NCI-H1105 treated with DMSO at 0.1 percent for 48 hours (cell line): ENCODE measurements around the gene HSF5.
"Not testable (repeated sequence)": the region's sequence is repeated elsewhere in the genome, so short reads cannot be mapped to it uniquely, and the experiment has no call there.

Experiments
- DNase-seq: peaks from one replicate; lab custom pipeline; 2025; lab: John Stamatoyannopoulos, UW

HSF5 gene

DNA sequence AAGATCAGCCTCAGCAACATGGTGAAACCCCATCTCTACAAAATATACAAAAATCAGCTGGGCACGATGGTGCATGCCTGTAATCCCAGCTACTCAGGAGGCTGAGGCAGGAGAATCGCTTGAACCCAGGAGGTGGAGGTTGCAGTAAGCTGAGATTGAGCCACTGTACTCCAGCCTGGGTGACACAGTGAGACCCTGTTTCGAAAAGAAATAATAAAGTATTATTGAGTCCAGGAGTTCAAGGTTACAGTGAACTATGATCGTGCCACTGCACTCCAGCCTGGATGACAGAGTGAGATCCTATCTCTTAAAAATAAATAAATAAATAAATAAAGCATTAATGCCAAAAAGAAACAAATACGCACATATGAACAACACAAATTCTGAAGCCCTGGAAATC lies 6.4 kb downstream of the HSF5 start:
- DNase-seq: not testable (repeated sequence)

DNA sequence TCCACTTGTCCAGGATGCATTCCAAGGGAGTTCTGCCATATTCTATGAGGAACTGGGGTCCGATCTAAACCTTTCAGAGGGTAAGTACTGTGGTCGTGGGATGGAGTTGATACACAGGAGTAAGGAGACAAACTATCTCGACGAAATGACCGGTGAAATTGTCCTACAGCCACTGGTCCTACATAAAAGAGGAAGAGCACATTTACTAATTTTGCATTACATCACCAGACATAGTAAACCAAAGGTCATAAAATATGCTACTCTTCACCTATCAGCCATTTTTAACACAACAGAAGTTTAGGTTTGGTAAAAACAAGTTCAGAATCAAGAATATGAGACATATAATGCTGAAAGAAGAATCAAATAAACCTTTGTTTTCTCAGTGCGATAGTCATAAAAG lies 8.1 kb downstream of the HSF5 start:
- DNase-seq: no peak

GRCh38 chr17:58476812-58477211 lies 11.4 kb downstream of the HSF5 start:
- no peak for DNase-seq

DNA sequence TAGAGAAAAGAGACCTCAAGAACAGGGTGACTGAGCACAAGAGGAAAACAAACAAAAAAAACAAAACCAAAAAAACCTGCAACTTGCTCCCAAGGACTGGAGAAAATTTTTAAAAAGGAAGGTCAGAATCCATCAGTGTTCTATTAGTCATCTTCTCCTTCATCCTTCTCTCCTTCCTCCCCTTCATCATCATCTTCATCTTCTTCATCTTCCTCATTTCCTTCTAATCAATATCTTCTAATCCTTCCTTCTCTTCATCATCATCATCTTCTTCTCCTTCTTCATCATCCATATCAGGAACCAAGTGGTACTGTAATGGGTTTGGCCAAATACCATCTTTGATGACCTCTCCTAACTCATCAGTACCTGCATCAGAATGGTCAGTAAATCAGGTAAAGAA lies 12.2 kb downstream of the HSF5 start:
- no peak for DNase-seq

DNA sequence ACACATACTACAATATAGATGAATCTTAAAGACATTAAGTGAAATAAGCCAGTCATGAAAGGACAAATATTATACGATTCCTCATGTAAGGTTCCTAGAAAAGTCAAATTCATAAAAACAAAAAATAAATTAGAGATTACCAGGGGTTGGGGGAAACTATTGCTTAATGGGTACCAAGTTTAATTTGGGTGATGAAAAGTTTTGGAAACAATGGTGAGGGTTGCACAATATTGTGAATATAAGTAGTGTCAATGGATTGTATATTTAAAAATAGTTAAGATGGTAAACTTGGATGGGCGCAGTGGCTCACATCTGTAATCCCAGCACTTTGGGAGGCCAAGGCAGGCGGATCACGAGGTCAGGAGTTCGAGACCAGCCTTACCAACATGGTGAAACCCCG lies 17.9 kb downstream of the HSF5 start:
- DNase-seq: no peak

DNA sequence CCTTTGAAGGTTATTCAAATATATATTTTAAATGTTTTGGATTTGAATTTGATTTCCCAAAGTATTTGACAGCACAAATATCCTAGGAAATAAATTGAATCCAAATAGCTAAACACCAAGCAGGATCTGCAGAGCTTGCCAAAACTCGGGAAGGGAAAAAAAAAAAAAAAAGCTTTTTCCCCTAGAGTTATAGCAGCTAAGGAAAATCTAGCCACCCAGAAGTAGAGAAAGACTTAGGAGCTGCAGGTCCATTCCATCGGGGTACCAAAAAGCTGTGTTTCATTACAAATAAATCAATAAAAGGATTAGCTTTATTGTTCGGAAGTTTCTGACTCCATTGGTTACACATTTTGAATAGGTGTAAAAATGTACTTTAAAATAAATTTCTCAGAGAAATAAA lies 19.3 kb downstream of the HSF5 start:
- no peak for DNase-seq

DNA sequence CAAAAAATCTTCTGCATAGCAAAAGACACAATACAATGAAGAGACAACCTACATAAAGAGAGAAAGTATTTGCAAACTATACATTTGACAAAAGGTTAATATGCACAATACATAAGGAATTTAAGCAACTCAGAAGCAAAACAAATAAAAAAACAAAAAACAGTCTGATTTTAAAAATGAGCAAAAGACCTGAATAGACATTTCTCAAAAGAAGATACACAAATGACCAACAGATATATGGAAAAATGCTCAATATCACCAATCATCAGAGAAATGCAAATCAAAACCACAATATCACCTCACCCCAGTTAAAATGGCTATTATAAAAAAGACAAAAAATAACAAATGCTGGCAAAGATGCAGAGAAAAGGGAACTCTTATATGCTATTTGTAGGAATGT lies 32.7 kb downstream of the HSF5 start:
- DNase-seq: no peak

GRCh38 chr17:58452738-58453137 lies 35.5 kb downstream of the HSF5 start:
- no peak for DNase-seq

DNA sequence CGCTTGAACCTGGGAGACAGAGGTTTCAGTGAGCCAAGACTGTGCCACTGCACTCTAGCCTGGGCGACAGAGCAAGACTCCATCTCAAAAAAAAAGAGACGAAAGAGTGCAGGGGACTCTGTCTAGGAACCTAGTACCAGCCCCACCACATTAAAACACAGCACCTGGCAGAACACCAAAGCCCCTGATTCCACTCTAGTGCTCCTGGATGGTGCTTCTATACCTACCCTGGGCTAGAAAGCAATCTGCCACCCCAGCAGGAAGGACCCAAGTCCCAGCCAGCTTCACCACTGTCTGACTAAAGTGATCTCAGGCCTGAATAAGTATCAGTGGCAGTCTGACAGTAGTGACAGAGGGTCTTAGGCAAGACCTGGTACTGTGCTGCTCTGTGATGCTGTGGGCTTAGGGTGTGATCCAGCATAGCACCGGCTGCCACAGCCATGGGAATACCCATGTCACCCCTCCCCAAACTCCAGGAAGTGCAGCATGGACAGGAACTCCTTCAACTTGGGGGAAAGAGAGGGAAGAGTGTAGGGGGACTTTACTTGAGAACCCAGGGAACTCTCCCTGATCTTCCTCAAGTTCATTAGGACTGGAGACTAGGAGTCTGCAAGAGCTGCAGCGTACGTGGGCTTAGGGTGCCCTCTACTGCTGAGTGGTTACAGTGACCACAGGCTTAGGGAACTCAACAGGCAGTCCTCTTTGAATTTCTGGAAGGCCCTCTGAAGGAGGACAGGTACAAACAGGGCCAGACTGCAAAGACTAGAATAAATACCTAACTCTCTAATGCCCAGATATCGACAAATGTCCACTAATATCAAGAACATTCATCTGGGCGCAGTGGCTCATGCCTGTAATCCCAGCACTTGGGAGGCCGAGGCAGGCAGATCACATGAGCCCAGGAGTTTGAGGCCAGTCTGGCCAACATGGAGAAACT lies 40.9 kb downstream of the HSF5 start:
- DNase-seq: peak; percentile 71

- DNase-seq: no peak
Observed at GRCh38 chr17:58446086-58446485, 42.1 kb downstream of the HSF5 start.

GRCh38 chr17:58436805-58437239 lies 51.4 kb downstream of the HSF5 start:
- no peak for DNase-seq

GRCh38 chr17:58436245-58436644 lies 52.0 kb downstream of the HSF5 start:
- no peak for DNase-seq

DNA sequence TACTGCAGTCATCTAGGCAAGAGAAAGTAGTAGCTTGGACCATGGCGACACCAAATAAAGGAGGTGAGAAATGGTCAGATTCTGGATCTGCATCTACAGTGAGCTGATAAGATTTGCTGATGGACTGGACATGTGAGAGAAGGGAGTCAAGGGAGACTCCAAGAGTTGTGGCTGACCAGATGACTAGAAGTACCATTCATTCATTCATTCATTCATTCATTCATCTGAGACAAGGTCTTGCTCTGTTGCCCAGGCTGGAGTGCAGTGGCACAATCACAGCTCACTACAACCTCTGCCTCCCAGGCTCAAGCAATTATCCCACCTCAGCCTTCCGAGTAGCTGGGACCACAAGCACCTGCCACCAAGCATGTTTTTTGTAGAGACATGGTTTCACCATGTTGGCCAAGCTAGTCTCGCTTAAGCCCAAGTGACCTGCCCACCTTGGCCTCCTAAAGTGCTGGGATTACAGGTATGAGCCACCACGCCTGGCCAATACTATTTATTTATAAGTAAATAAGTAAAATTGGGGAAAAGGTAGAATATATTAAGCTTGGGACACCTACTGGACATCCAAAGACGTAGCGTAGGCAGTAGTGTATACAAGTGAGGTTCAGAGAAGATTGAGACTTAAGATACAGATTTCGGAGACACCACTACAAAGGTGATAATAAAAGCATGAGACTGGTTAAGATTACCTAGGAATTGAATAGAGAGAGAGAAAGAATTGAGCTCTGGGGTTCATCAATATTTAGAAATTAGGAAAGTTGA lies 55.2 kb downstream of the HSF5 start:
- DNase-seq: no peak

DNA sequence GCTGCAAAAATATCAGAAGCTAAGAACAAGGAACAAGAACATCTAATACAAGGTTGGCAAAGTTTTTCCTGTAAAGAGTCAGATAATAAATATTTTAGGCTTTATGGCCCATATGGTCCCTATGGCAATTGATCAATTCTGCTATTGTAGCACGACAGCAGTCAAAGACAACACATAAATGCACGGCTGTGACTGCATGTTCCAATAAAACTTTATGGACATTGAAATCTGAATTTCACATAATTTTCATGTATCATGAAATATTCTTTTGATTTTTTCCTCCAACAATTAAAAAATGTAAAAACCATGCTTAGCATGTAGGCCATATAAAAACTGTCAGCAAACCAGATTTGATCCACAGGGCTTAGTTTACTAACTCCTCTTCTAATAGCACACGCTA lies 60.4 kb downstream of the HSF5 start:
- no peak for DNase-seq

DNA sequence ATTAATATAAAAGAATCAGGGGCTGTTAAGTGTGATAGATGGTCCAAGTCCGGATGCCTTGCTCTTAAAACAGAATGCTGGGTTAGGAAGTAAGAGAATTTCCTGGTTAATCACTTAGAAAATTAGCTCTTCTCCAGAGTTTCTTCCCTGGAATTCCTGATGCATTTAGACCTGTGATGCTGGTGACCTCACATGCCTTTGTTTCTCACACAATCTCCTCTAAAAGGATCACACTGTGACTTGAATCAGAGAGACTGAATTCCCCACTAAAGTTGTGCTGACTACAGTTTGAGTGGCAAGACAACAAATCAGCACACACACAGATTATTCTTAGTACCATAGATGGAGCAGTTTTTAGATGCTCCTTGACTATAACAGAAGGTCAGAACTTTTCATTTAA lies 66.5 kb downstream of the HSF5 start:
- no peak for DNase-seq

- no peak for DNase-seq
Observed at GRCh38 chr17:58420827-58421226, 67.4 kb downstream of the HSF5 start.

DNA sequence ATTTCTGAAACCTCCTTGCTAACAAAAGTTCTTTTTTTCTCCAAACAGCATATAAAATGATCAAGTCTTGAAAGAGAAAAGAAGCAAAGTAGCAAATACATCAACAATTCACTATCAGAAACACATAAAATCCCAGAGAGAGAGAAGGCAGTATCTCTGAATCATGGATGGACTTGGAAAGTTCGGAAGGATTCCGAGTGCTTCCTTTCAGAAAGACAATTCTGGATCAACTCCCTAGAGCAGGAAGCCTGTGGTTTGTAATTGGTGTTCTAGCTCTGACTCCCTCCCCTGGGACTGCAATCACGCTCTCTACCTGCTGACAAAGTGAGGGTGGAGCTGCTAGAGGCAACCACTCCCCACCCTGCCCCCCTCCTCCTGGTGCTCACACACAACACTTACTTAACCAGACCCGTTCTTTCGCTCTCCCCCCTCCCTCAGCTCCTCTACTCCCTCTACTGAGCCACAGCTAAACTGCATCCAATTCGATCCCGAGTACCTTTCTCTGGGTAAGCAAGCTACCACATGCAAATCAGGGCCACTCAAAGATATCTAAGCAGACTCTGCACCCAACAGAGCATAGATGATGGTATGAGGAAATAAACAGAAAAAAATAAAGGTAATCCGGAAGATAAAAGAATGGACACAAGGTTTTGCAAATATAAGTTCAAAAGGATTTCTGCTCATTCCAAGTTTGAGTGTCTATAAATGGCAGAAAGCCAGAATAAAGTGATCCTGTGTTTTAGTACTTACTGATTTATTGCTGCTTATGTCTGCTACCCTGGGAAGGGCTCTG lies 70.7 kb downstream of the HSF5 start, which contains the start of gene RNF43:
TSS of gene RNF43 (minus strand) at position 235 of the 793 bp plus-strand sequence. CDS start 1,957 bp downstream, outside the sequence.
- peak; percentile 98 for DNase-seq

GRCh38 chr17:58416937-58417299 lies 71.3 kb downstream of the HSF5 start:
- DNase-seq: no peak

DNA sequence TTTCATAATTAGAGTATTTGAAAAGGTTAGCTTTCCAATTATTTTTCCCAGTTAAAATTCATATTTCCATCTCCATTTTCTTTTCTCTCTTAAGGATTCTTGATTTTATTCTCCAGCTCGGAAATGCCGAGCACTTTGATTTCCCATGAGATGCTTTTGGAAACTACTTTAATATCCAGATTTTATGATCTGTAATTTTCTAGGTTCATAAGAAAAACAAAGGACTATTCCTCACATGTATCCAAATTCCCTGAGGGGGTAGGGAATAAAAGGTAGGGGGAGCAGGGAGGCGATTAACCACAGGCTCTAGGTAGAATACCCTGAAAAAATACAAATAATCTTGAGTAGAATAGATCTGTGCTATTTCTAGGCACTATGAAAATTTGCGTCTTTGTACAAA lies 71.8 kb downstream of the HSF5 start:
- DNase-seq: no peak

DNA sequence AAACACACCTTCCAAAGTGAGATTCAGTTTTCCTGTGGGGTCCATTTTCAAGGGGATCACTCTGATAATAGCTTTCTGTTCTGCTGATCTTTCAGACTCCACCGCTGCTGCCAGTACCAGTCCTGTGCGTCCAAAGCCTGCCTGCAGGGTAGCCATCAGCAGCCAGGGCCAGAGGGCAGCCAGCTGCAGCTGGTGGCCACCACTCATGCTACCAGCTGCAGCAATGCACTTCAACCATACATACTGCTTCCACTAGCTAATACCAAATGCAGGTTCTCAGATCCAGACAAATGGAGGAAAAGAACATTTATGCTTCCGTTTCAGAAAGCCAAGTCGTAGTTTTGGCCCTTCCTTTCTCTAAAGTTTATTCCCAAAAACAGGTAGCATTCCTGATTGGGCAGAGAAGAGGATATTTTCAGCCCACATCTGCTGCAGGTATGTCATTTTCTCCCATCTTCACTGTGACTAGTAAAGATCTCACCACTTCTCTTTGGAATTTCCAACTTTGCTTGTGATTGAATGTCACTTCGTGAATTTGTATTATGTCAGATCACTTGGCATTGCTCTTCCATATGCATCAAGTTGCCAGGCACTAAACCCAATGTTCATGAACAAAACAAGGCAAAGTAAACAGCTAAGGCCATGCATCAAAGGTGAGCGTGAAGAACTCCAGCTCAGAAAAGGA lies 72.7 kb downstream of the HSF5 start:
- peak; percentile 41 for DNase-seq

GRCh38 chr17:58414596-58414997 lies 73.6 kb downstream of the HSF5 start:
- DNase-seq: peak; percentile 41

GRCh38 chr17:58413684-58414083 lies 74.5 kb downstream of the HSF5 start:
- DNase-seq: peak; percentile 14
